Bronchial epithelial cell (primary cell): ENCODE data around the gene KIAA0513. TPM values are rescaled to one million over a fixed set of nuclear protein-coding genes. Genes with fewer than 3 reads are reported as not detected.

ENCODE experiments used
- DNase-seq: peaks from one replicate; pipeline ENCODE4 v3.0.0-alpha.2; 2010; ENCODE audit warnings: low read depth
- FAIRE-seq: peaks from 2 replicates; lab custom pipeline; 2011; peaks lifted over from hg19 to GRCh38; lab: Jason Lieb, UNC
- H3K27me3 ChIP-seq: 2 replicates; pipeline ENCODE4 v1.5.1; 2011; ENCODE audit warnings: low read length; ENCODE audit not compliant: control insufficient read depth, insufficient read depth
- H3K36me3 ChIP-seq: 2 replicates; pipeline ENCODE4 v1.5.1; 2011; ENCODE audit warnings: low read length; ENCODE audit not compliant: control insufficient read depth, insufficient read depth
- H3K4me3 ChIP-seq: 2 replicates; pipeline ENCODE4 v1.5.1; 2011; ENCODE audit warnings: mild to moderate bottlenecking, low read depth, low read length, control low read depth
- CTCF ChIP-seq: IDR thresholded peaks from 2 replicates; pipeline ENCODE4 v1.5.1; 2011; ENCODE audit warnings: mild to moderate bottlenecking, moderate library complexity, low read length, control low read depth, inconsistent platforms; ENCODE audit not compliant: insufficient read depth, severe bottlenecking
- total RNA-seq: library from RNA; depleted of rRNA; stranded (reverse); fragments of >200 nt; gene quantifications from 2 replicates; pipeline ENCODE4 v1.2.1, GENCODE V29; 2014

The KIAA0513 gene
- total RNA-seq, 1 donor from 2014 or later = 7.1 TPM

GRCh38 chr16:85112364-85112763 lies 84.8 kb downstream of the KIAA0513 start, which contains the start of gene CIBAR2:
TSS of gene CIBAR2 (minus strand) at chr16:85112472. CDS start at chr16:85112352, 120 bp downstream.
- FAIRE-seq (no peak), DNase-seq (no peak)
- no peaks in the 10 kb centered on the region for H3K36me3 ChIP-seq
- no peaks in the 10 kb centered on the region for H3K27me3 ChIP-seq
- TF ChIP-seq CTCF = no peak
- H3K4me3 ChIP-seq = no peak within 1 kb of the TSS

- DNase-seq = no peak
- H3K27me3 ChIP-seq = no peaks in the 10 kb centered on the region
- no peak for FAIRE-seq
- H3K4me3 ChIP-seq = no peak overlapping the region
- H3K36me3 ChIP-seq = no peaks in the 10 kb centered on the region
- no peak for TF ChIP-seq CTCF
Measured at GRCh38 chr16:85113168-85113733, 85.7 kb downstream of the KIAA0513 start.

GRCh38 chr16:85113913-85114312 lies 86.3 kb downstream of the KIAA0513 start:
- no peak for FAIRE-seq
- Histone ChIP-seq H3K27me3 (no peaks in the 10 kb centered on the region), H3K4me3 (no peak overlapping the region), H3K36me3 (no peaks in the 10 kb centered on the region)
- TF ChIP-seq CTCF = no peak
- DNase-seq = no peak

- FAIRE-seq (no peak), DNase-seq (peak; percentile 62)
- Histone ChIP-seq H3K27me3 (no peaks in the 10 kb centered on the region), H3K4me3 (no peak overlapping the region), H3K36me3 (no peaks in the 10 kb centered on the region)
- peak; percentile 98 for TF ChIP-seq CTCF
Measured at GRCh38 chr16:85114909-85115567, 87.4 kb downstream of the KIAA0513 start.

- FAIRE-seq (no peak), DNase-seq (no peak)
- Histone ChIP-seq H3K4me3 (no peak overlapping the region), H3K36me3 (no peaks in the 10 kb centered on the region), H3K27me3 (no peaks in the 10 kb centered on the region)
- TF ChIP-seq CTCF = no peak
Measured at GRCh38 chr16:85117418-85117817, 89.8 kb downstream of the KIAA0513 start.
